Activated T-cell treated with anti-CD3 and anti-CD28 coated beads, Interleukin-2, amount 50 U/mL, for 72 hours (primary cell): ENCODE measurements around the gene GPR171. TPM values are rescaled to one million over a fixed set of nuclear protein-coding genes. Genes with fewer than 3 reads are reported as not detected.
"Not testable (repeated sequence)": the region's sequence is repeated elsewhere in the genome, so short reads cannot be mapped to it uniquely, and the experiment has no call there.

Experiments
- ATAC-seq, 2 donors: fragments of 150-1000 bp; cut with Tn5 transposase; replicated peaks in 1 of 2; 2 replicates each; pipeline ENCODE4 v1.10.0; 2021; ENCODE audit warnings: moderate library complexity in 2 of 2, mild to moderate bottlenecking in 1 of 2
- DNase-seq, 2 donors: peaks; one replicate each; pipeline ENCODE4 v3.0.0; 2021 to 2022; ENCODE audit warnings: mixed read lengths in 1 of 2
- H3K27ac Mint-ChIP-seq: one replicate; pipeline ENCODE4 v1.8.0; 2022; ENCODE audit warnings: mild to moderate bottlenecking, moderate library complexity, mixed read lengths
- H3K27me3 Mint-ChIP-seq: one replicate; pipeline ENCODE4 v1.8.0; 2022; ENCODE audit warnings: low read depth, mixed read lengths
- H3K36me3 Mint-ChIP-seq, 2 donors: one replicate each; pipeline ENCODE4 v1.8.0; 2022; ENCODE audit warnings: mixed read lengths in 2 of 2, mild to moderate bottlenecking in 1 of 2; ENCODE audit not compliant: insufficient read depth in 2 of 2
- H3K4me1 Mint-ChIP-seq: one replicate; pipeline ENCODE4 v1.8.0; 2022; ENCODE audit warnings: low read depth, mixed read lengths
- H3K4me3 Mint-ChIP-seq, 2 donors: one replicate each; pipeline ENCODE4 v1.8.0; 2022; ENCODE audit warnings: mild to moderate bottlenecking in 2 of 2, mixed read lengths in 2 of 2, moderate library complexity in 2 of 2
- H3K9me3 Mint-ChIP-seq, 2 donors: one replicate each; pipeline ENCODE4 v1.8.0; 2022; ENCODE audit warnings: mixed read lengths in 2 of 2
- total RNA-seq, 2 donors: library from RNA; stranded (reverse); gene quantifications; one replicate each; pipeline ENCODE4 v1.2.3, GENCODE V29; 2022

Gene GPR171
- total RNA-seq, 2 donors from 2014 or later = 83.7 to 101 TPM

- peaks cover 51% of the 10 kb centered on the region for H3K4me1 Mint-ChIP-seq
- H3K27me3 Mint-ChIP-seq = no peaks in the 10 kb centered on the region
- DNase-seq (peak in 1 of 2 donors; percentile 27), ATAC-seq (peak; percentile 73 to 80)
- no peaks in the 10 kb centered on the region for H3K36me3 Mint-ChIP-seq
- H3K9me3 Mint-ChIP-seq = no peaks in the 10 kb centered on the region
- peak overlapping the region; percentile 75 to 84 for H3K4me3 Mint-ChIP-seq
- peak overlapping the region; percentile 54 for H3K27ac Mint-ChIP-seq
Observed at GRCh38 chr3:151183265-151183671, 19.7 kb downstream of the GPR171 start.

- H3K27ac Mint-ChIP-seq = peak overlapping the region; percentile 4
- H3K4me3 Mint-ChIP-seq = peak overlapping the region; percentile 75 to 84
- no peaks in the 10 kb centered on the region for H3K36me3 Mint-ChIP-seq
Observed at GRCh38 chr3:151182349-151183079, 20.5 kb downstream of the GPR171 start.

GRCh38 chr3:151178208-151178845 is 24.7 kb downstream of the GPR171 start:
- no peak for DNase-seq
- no peak for ATAC-seq
- no peak overlapping the region for H3K4me3 Mint-ChIP-seq
- H3K9me3 Mint-ChIP-seq = no peaks in the 10 kb centered on the region
- H3K4me1 Mint-ChIP-seq = peaks cover 17% of the 10 kb centered on the region
- no peaks in the 10 kb centered on the region for H3K27me3 Mint-ChIP-seq
- no peaks in the 10 kb centered on the region for H3K36me3 Mint-ChIP-seq
- H3K27ac Mint-ChIP-seq = no peak overlapping the region

More at GRCh38 chr3:151182349-151183079, 20.5 kb downstream of the GPR171 start:
- no peaks in the 10 kb centered on the region for H3K27me3 Mint-ChIP-seq
- no peak for ATAC-seq
- DNase-seq = no peak
- no peaks in the 10 kb centered on the region for H3K9me3 Mint-ChIP-seq
- H3K4me1 Mint-ChIP-seq = peaks cover 44% of the 10 kb centered on the region

GRCh38 chr3:151175952-151176351 is 27.1 kb downstream of the GPR171 start:
- H3K27ac Mint-ChIP-seq = no peak overlapping the region
- ATAC-seq = no peak

GRCh38 chr3:151174351-151174750 is 28.7 kb downstream of the GPR171 start:
- Mint-ChIP-seq H3K4me3 (no peak overlapping the region), H3K9me3 (no peaks in the 10 kb centered on the region), H3K36me3 (no peaks in the 10 kb centered on the region), H3K4me1 (peaks cover 45% of the 10 kb centered on the region), H3K27ac (no peak overlapping the region), H3K27me3 (no peaks in the 10 kb centered on the region)
- ATAC-seq = no peak
- no peak for DNase-seq

More at GRCh38 chr3:151175952-151176351, 27.1 kb downstream of the GPR171 start:
- no peak overlapping the region for H3K4me3 Mint-ChIP-seq
- peaks cover 29% of the 10 kb centered on the region for H3K4me1 Mint-ChIP-seq
- no peaks in the 10 kb centered on the region for H3K9me3 Mint-ChIP-seq
- H3K36me3 Mint-ChIP-seq = no peaks in the 10 kb centered on the region
- no peak for DNase-seq
- H3K27me3 Mint-ChIP-seq = no peaks in the 10 kb centered on the region

- H3K36me3 Mint-ChIP-seq = no peaks in the 10 kb centered on the region
- DNase-seq (peak; percentile 52 to 55), ATAC-seq (peak; percentile 74 to 89)
- peaks cover 60% of the 10 kb centered on the region for H3K4me1 Mint-ChIP-seq
- H3K9me3 Mint-ChIP-seq = no peaks in the 10 kb centered on the region
- peak overlapping the region; percentile 83 for H3K27ac Mint-ChIP-seq
- H3K27me3 Mint-ChIP-seq = no peaks in the 10 kb centered on the region
- peak overlapping the region; percentile 64 to 73 for H3K4me3 Mint-ChIP-seq
Observed at GRCh38 chr3:151171145-151171757, 31.8 kb downstream of the GPR171 start.

- H3K4me1 Mint-ChIP-seq = peaks cover 60% of the 10 kb centered on the region
Observed at GRCh38 chr3:151169948-151170679, 32.9 kb downstream of the GPR171 start.

GRCh38 chr3:151169262-151169947 is 33.6 kb downstream of the GPR171 start:
- Mint-ChIP-seq H3K4me3 (peak overlapping the region; percentile 53 to 64), H3K27ac (peak overlapping the region; percentile 83), H3K4me1 (peaks cover 60% of the 10 kb centered on the region), H3K36me3 (no peaks in the 10 kb centered on the region), H3K9me3 (no peaks in the 10 kb centered on the region), H3K27me3 (no peaks in the 10 kb centered on the region)
- ATAC-seq (peak; percentile 2 to 11), DNase-seq (no peak)

More at GRCh38 chr3:151169948-151170679, 32.9 kb downstream of the GPR171 start:
- not testable (repeated sequence) for H3K9me3 Mint-ChIP-seq, H3K27me3 Mint-ChIP-seq, H3K36me3 Mint-ChIP-seq
- ATAC-seq (peak; percentile 55 to 70), DNase-seq (peak; percentile 63 to 65)
- peak overlapping the region; percentile 83 for H3K27ac Mint-ChIP-seq
- H3K4me3 Mint-ChIP-seq = peak overlapping the region; percentile 64 to 73

GRCh38 chr3:151168269-151169094 is 34.5 kb downstream of the GPR171 start:
- Mint-ChIP-seq H3K4me3 (no peak overlapping the region), H3K27me3 (no peaks in the 10 kb centered on the region), H3K36me3 (no peaks in the 10 kb centered on the region), H3K27ac (no peak overlapping the region), H3K4me1 (peaks cover 54% of the 10 kb centered on the region), H3K9me3 (no peaks in the 10 kb centered on the region)
- ATAC-seq (peak; percentile 72 to 73), DNase-seq (peak; percentile 86 to 87)

GRCh38 chr3:151166161-151166560 is 36.9 kb downstream of the GPR171 start:
- H3K4me1 Mint-ChIP-seq = peaks cover 33% of the 10 kb centered on the region
- no peak overlapping the region for H3K27ac Mint-ChIP-seq
- no peak overlapping the region for H3K4me3 Mint-ChIP-seq
- H3K9me3 Mint-ChIP-seq = no peaks in the 10 kb centered on the region
- H3K27me3 Mint-ChIP-seq = peaks cover 1% of the 10 kb centered on the region
- H3K36me3 Mint-ChIP-seq = no peaks in the 10 kb centered on the region
- no peak for DNase-seq
- ATAC-seq = no peak

GRCh38 chr3:151165226-151165625 is 37.8 kb downstream of the GPR171 start:
- Mint-ChIP-seq H3K9me3 (no peaks in the 10 kb centered on the region), H3K27me3 (peaks cover 9% of the 10 kb centered on the region), H3K36me3 (no peaks in the 10 kb centered on the region), H3K27ac (no peak overlapping the region), H3K4me1 (peaks cover 24% of the 10 kb centered on the region), H3K4me3 (no peak overlapping the region)
- ATAC-seq (no peak), DNase-seq (no peak)

GRCh38 chr3:151159806-151160205 is 43.2 kb downstream of the GPR171 start:
- Mint-ChIP-seq H3K4me3 (no peak overlapping the region), H3K27ac (no peak overlapping the region), H3K4me1 (no peaks in the 10 kb centered on the region), H3K9me3 (no peaks in the 10 kb centered on the region), H3K36me3 (no peaks in the 10 kb centered on the region), H3K27me3 (peaks cover 9% of the 10 kb centered on the region)
- ATAC-seq (no peak), DNase-seq (no peak)
